GM10266 (cell line): Measurements from ENCODE around the gene SLC6A18.

Experiments used
- DNase-seq: peaks from one replicate; pipeline ENCODE4 v3.0.0; 2012; ENCODE audit errors: extremely low spot score
- TF ChIP-seq, protein P1 (sequence below): IDR thresholded peaks from 2 replicates; pipeline ENCODE4 v1.5.1; 2012; ENCODE audit warnings: mild to moderate bottlenecking, low read depth; ENCODE audit not compliant: control insufficient read depth, insufficient read depth; ENCODE audit errors: missing control alignments

The SLC6A18 gene

DNA sequence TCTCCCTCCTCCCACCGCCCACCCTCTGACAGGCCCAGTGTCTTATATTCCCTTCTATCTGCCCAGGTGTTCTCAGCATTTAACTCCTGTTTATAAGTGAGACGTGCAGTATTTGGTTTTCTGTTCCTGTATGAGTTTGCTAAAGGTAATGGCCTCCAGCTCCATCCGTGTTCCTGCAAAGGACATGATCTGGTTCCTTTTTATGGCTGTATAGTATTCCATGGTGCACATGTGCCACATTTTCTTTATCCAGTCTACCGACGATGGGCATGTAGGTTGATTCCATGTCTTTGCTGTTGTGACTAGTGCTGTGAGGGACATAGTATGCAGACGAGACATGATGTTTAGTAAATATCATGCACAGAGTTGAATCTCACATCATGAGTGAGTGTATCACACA lies 30.8 kb upstream of the SLC6A18 start:
- TF ChIP-seq, protein P1, sequence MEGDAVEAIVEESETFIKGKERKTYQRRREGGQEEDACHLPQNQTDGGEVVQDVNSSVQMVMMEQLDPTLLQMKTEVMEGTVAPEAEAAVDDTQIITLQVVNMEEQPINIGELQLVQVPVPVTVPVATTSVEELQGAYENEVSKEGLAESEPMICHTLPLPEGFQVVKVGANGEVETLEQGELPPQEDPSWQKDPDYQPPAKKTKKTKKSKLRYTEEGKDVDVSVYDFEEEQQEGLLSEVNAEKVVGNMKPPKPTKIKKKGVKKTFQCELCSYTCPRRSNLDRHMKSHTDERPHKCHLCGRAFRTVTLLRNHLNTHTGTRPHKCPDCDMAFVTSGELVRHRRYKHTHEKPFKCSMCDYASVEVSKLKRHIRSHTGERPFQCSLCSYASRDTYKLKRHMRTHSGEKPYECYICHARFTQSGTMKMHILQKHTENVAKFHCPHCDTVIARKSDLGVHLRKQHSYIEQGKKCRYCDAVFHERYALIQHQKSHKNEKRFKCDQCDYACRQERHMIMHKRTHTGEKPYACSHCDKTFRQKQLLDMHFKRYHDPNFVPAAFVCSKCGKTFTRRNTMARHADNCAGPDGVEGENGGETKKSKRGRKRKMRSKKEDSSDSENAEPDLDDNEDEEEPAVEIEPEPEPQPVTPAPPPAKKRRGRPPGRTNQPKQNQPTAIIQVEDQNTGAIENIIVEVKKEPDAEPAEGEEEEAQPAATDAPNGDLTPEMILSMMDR, result no peak
- DNase-seq, result no peak

DNA sequence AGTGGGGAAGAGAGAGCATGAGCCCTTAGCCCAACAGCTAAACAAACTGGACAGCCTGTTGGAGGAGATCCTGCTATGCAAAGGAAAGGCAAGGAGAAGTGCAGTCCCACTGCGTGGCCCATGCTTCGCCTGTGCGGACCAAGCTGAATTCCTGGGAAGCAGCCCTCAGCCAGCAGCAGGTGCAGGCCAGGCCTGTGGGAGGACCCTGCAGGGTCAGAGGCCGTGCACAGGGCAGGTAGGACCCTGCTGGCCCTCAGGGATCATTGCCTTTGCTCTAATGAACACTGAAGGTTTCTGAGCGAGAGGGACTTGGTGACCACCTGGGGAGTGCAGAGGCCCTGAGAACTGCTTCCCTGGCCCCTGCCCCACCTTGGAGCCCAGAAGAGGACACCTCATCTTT lies 29.7 kb upstream of the SLC6A18 start:
- TF ChIP-seq, protein P1, result no peak
- DNase-seq, result no peak

GRCh38 chr5:1195916-1196315 lies 29.3 kb upstream of the SLC6A18 start:
- DNase-seq, result no peak
- TF ChIP-seq, protein P1, result no peak

DNA sequence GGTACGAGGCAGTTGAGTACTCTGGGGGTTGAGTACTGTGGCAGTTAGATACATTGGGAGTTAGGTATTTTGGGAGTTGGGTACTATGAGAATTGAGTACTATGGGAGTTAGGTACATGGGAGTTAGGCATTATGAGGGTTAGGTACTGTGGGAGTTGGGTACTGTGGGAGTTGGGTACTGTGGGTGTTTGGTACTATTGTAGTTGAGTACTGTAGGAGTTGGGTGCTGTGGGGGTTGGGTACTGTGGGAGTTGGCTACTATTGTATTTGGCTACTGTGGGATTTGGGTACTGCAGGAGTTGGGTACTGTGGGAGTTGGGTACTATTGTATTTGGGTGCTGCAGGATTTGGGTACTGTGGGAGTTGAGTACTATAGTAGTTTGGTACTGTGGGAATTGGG lies 28.6 kb upstream of the SLC6A18 start:
- TF ChIP-seq, protein P1, result no peak
- DNase-seq, result no peak

DNA sequence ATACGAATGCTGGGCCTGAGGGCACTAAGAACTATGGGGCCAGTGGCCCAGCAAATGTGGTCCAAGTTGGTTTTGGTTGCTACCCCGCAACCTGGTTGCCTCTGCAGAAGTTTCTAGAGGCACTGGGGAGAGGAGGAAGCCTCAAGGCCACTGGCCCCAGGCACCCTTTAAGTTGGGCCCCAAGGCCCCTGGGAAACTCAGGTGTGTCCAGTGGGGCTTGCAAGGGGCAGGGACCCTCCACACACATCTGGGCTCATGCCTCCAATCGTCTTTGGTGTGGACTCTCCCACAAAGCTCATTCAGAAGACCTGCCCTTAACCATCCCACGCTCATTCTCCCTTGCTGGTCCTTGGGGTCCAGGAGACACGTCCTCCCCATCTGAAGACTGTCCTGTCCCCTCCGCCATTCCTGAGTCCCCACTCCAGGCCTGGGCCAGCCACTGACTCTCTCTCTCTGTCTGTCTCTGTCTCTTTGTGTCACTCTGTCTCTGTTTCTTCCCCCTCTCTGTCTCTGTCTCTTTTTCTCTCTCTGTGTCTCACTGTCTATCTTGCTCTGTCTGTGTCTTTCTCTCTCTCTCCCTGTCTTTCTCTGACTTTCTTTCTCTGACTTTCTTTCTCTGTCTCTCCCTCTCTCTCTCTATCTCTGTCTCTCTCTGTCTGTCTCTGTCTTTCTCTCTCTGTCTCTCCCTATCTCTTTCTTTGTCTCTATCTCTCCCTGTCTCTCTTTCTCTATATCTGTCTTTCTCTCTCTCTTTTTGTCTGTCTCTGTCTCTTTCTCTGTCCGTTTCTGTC lies 27.1 kb upstream of the SLC6A18 start:
- no peak for DNase-seq
- TF ChIP-seq, protein P1, result no peak

DNA sequence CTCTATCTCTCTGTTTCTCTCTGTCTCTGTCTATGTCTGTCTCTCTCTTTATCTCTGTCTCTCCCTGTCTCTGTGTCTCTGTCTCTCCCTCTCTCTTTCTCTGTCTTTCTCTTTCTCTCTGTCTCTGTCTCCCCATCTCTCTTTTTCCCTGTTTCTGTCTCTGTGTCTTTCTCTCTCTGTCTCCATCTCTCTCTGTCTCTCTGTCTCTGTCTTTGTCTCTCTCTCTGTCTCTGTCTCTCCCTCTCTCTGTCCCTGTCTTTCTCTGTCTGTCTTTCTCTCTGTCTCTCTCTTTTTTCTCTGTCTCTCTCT lies 25.9 kb upstream of the SLC6A18 start:
- no peak for DNase-seq
- TF ChIP-seq, protein P1, result no peak

DNA sequence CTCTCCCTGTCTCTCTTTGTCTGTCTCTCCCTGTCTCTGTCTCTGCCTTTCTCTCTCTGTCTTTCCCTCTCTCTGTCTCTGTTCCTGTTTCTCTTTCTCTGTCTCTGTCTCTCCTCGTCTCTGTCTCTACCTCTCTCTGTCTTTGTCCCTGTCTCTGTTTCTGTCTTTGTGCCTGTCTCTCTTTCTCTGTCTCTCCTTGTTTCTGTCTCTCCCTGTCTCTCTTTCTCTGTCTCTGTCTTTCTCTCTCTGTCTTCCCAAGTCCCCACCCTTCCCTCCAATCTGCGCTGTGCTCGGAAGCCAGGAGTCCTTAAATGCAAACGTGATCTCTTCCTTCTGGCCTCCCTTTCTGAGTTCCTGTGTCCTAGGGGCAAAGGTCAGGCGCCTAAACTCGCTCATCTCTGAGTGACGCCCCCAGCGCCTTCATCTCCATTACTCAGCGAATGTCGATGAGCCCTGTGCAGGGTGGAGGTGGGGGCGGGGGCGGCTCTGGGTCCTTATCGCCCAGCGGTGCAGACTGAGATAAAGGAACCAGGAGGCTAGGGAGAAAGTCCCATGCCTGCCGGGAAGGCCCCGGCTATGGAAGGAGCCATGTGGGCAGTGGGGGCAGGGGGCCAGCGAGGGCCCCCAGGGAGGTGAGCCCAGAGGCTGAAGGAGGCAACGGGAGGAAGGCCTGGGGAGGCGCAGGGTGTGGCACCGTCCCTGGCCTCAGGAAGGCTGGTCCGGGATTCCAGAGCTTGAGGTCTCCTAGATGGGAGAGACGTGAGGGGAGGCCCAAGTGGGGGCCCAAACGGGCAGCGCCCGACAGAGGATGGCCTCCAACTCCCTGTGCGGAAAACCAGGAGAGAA lies 25.3 kb upstream of the SLC6A18 start:
- TF ChIP-seq, protein P1, result no peak

More for the DNA sequence above, 25.3 kb upstream of the SLC6A18 start:
- DNase-seq, result no peak
